ENCODE results near the gene CPOX.

CPOX gene

DNA sequence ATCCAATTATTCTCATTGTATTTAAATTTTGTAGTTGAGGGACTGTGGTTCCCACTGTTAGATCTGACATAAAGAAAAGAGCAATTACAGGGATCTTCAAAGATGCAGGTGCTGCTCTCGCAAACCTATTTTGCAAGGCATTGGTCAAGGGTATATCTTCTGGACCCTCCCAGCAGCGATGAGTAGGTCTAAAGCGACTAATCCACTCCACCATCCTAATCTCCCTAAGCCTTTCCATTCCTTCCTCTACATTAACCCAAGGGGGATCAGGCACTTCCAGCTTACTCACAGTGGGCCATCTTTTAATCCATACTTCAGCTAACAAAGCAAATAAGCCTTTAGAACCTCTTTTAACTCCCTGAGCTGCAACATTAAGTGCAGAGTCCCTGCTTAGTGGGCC is 37.0 kb upstream of the CPOX start:
- no peaks in the 10 kb centered on the region for H3K36me3 ChIP-seq (ENCODE audit: control insufficient read depth in 2 of 2, insufficient read depth in 1 of 2, low read length in 2 of 2)
- TF ChIP-seq, protein P1, sequence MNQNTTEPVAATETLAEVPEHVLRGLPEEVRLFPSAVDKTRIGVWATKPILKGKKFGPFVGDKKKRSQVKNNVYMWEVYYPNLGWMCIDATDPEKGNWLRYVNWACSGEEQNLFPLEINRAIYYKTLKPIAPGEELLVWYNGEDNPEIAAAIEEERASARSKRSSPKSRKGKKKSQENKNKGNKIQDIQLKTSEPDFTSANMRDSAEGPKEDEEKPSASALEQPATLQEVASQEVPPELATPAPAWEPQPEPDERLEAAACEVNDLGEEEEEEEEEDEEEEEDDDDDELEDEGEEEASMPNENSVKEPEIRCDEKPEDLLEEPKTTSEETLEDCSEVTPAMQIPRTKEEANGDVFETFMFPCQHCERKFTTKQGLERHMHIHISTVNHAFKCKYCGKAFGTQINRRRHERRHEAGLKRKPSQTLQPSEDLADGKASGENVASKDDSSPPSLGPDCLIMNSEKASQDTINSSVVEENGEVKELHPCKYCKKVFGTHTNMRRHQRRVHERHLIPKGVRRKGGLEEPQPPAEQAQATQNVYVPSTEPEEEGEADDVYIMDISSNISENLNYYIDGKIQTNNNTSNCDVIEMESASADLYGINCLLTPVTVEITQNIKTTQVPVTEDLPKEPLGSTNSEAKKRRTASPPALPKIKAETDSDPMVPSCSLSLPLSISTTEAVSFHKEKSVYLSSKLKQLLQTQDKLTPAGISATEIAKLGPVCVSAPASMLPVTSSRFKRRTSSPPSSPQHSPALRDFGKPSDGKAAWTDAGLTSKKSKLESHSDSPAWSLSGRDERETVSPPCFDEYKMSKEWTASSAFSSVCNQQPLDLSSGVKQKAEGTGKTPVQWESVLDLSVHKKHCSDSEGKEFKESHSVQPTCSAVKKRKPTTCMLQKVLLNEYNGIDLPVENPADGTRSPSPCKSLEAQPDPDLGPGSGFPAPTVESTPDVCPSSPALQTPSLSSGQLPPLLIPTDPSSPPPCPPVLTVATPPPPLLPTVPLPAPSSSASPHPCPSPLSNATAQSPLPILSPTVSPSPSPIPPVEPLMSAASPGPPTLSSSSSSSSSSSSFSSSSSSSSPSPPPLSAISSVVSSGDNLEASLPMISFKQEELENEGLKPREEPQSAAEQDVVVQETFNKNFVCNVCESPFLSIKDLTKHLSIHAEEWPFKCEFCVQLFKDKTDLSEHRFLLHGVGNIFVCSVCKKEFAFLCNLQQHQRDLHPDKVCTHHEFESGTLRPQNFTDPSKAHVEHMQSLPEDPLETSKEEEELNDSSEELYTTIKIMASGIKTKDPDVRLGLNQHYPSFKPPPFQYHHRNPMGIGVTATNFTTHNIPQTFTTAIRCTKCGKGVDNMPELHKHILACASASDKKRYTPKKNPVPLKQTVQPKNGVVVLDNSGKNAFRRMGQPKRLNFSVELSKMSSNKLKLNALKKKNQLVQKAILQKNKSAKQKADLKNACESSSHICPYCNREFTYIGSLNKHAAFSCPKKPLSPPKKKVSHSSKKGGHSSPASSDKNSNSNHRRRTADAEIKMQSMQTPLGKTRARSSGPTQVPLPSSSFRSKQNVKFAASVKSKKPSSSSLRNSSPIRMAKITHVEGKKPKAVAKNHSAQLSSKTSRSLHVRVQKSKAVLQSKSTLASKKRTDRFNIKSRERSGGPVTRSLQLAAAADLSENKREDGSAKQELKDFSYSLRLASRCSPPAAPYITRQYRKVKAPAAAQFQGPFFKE (tag by site-specific recombination; IDR thresholded peaks at IDR 0.05; ENCODE audit: borderline replicate concordance) = no peak
- TF ChIP-seq, protein P2, sequence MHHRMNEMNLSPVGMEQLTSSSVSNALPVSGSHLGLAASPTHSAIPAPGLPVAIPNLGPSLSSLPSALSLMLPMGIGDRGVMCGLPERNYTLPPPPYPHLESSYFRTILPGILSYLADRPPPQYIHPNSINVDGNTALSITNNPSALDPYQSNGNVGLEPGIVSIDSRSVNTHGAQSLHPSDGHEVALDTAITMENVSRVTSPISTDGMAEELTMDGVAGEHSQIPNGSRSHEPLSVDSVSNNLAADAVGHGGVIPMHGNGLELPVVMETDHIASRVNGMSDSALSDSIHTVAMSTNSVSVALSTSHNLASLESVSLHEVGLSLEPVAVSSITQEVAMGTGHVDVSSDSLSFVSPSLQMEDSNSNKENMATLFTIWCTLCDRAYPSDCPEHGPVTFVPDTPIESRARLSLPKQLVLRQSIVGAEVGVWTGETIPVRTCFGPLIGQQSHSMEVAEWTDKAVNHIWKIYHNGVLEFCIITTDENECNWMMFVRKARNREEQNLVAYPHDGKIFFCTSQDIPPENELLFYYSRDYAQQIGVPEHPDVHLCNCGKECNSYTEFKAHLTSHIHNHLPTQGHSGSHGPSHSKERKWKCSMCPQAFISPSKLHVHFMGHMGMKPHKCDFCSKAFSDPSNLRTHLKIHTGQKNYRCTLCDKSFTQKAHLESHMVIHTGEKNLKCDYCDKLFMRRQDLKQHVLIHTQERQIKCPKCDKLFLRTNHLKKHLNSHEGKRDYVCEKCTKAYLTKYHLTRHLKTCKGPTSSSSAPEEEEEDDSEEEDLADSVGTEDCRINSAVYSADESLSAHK (tag by site-specific recombination; IDR thresholded peaks at IDR 0.05) = no peak
- no peak for TF ChIP-seq ZNF768 (tag by site-specific recombination; IDR thresholded peaks at IDR 0.05)
- no peak for TF ChIP-seq ZNF10 (tag by site-specific recombination; IDR thresholded peaks at IDR 0.05)
- TF ChIP-seq ZNF121 (tag by site-specific recombination; IDR thresholded peaks at IDR 0.05) = no peak
- no peak for TF ChIP-seq ZSCAN16 (tag by site-specific recombination; IDR thresholded peaks at IDR 0.05)
- no peak for TF ChIP-seq ZBTB17 (tag by site-specific recombination; IDR thresholded peaks at IDR 0.05)
- TF ChIP-seq ZNF677 (tag by site-specific recombination; IDR thresholded peaks at IDR 0.05) = no peak
- no peak for TF ChIP-seq ZNF791 (tag by site-specific recombination; IDR thresholded peaks at IDR 0.05)
- TF ChIP-seq MYNN (tag by site-specific recombination; IDR thresholded peaks at IDR 0.05; ENCODE audit: borderline replicate concordance) = no peak
- CTCF ChIA-PET = interaction anchor here (0.7 kb wide), 1 partner anchor 364 kb away, joined by 3 read pairs; no protein-coding TSS in a partner anchor
- H3K9me3 ChIP-seq (ENCODE audit: control insufficient read depth, insufficient read depth, low read depth, low read length) = no peaks in the 10 kb centered on the region
- H3K27ac ChIP-seq (ENCODE audit: extremely low read depth, low read depth, low read length) = no peak overlapping the region
- no peak overlapping the region for H3K4me3 ChIP-seq (ENCODE audit: low read depth, low read length)
- H3K4me1 ChIP-seq (ENCODE audit: control insufficient read depth, insufficient read depth, low read length) = no peaks in the 10 kb centered on the region
- POLR2A ChIA-PET = no interaction called here

DNA sequence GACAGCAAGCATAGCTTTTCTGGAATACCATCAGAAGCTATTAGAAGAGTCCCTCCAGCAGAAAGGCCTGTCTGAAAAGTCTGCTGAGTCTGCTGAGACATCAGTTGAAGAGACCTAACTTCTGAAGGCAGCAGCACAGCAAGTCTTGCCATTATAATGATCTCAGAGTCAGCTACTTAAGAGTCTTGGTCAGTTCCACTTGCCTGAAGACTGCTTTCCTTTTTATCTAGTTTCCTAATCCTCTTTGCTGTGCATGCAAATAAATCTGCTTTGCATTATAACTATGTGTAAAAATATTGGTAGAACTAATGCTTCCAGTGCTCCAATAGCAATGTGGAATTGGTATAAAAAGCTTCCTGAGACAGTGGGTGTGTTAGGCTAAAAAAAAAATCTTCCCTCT is 34.9 kb upstream of the CPOX start:
- CTCF ChIA-PET = no interaction called here
- no peak for TF ChIP-seq ZNF174 (tag by site-specific recombination; IDR thresholded peaks at IDR 0.05)
- Histone ChIP-seq H3K36me3 (ENCODE audit: control insufficient read depth in 2 of 2, insufficient read depth in 1 of 2, low read length in 2 of 2) (no peaks in the 10 kb centered on the region), H3K4me1 (ENCODE audit: control insufficient read depth, insufficient read depth, low read length) (no peaks in the 10 kb centered on the region), H3K9me3 (ENCODE audit: control insufficient read depth, insufficient read depth, low read depth, low read length) (no peaks in the 10 kb centered on the region), H3K4me3 (ENCODE audit: low read depth, low read length) (no peak overlapping the region), H3K27ac (ENCODE audit: extremely low read depth, low read depth, low read length) (no peak overlapping the region)
- POLR2A ChIA-PET = no interaction called here

DNA sequence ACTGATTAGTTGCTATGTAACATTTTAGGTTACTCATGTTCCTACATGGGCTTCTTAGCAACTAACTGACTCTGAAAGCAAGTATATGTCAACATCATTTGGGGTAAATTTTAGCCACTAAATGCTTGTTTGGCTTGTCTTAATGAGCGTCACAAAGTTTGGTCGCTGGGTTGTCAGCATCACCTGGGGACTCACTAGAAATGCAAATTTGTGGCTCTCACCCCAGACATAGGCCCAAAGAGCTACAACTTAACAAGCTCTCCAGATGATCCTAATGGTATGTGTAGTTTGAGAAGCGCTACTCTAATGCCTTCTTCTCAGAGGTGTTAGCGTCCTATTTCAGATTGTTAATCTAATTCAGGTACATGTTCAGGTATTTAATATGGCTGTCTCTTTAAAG is 32.7 kb upstream of the CPOX start:
- ChIA-PET POLR2A (no interaction called here), CTCF (no interaction called here)
- Histone ChIP-seq H3K4me1 (ENCODE audit: control insufficient read depth, insufficient read depth, low read length) (no peaks in the 10 kb centered on the region), H3K36me3 (ENCODE audit: control insufficient read depth in 2 of 2, insufficient read depth in 1 of 2, low read length in 2 of 2) (no peaks in the 10 kb centered on the region), H3K9me3 (ENCODE audit: control insufficient read depth, insufficient read depth, low read depth, low read length) (no peaks in the 10 kb centered on the region), H3K27ac (ENCODE audit: extremely low read depth, low read depth, low read length) (no peak overlapping the region), H3K4me3 (ENCODE audit: low read depth, low read length) (no peak overlapping the region)
- TF ChIP-seq ZIC2 (tag by site-specific recombination; IDR thresholded peaks at IDR 0.05) (no peak), ZNF837 (tag by site-specific recombination; IDR thresholded peaks at IDR 0.05) (no peak), ZNF549 (tag by site-specific recombination; IDR thresholded peaks at IDR 0.05) (no peak), ZBTB21 (tag by site-specific recombination; IDR thresholded peaks at IDR 0.05) (no peak), ZBTB48 (tag by site-specific recombination; IDR thresholded peaks at IDR 0.05) (no peak), ZNF585B (tag by site-specific recombination; IDR thresholded peaks at IDR 0.05) (no peak)
- TF ChIP-seq, protein P3, sequence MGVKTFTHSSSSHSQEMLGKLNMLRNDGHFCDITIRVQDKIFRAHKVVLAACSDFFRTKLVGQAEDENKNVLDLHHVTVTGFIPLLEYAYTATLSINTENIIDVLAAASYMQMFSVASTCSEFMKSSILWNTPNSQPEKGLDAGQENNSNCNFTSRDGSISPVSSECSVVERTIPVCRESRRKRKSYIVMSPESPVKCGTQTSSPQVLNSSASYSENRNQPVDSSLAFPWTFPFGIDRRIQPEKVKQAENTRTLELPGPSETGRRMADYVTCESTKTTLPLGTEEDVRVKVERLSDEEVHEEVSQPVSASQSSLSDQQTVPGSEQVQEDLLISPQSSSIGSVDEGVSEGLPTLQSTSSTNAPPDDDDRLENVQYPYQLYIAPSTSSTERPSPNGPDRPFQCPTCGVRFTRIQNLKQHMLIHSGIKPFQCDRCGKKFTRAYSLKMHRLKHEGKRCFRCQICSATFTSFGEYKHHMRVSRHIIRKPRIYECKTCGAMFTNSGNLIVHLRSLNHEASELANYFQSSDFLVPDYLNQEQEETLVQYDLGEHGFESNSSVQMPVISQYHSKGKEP (tag by site-specific recombination; IDR thresholded peaks at IDR 0.05) = no peak
- TF ChIP-seq, protein P4, sequence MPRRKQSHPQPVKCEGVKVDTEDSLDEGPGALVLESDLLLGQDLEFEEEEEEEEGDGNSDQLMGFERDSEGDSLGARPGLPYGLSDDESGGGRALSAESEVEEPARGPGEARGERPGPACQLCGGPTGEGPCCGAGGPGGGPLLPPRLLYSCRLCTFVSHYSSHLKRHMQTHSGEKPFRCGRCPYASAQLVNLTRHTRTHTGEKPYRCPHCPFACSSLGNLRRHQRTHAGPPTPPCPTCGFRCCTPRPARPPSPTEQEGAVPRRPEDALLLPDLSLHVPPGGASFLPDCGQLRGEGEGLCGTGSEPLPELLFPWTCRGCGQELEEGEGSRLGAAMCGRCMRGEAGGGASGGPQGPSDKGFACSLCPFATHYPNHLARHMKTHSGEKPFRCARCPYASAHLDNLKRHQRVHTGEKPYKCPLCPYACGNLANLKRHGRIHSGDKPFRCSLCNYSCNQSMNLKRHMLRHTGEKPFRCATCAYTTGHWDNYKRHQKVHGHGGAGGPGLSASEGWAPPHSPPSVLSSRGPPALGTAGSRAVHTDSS (tag by site-specific recombination; IDR thresholded peaks at IDR 0.05) = no peak
- TF ChIP-seq, protein P5, sequence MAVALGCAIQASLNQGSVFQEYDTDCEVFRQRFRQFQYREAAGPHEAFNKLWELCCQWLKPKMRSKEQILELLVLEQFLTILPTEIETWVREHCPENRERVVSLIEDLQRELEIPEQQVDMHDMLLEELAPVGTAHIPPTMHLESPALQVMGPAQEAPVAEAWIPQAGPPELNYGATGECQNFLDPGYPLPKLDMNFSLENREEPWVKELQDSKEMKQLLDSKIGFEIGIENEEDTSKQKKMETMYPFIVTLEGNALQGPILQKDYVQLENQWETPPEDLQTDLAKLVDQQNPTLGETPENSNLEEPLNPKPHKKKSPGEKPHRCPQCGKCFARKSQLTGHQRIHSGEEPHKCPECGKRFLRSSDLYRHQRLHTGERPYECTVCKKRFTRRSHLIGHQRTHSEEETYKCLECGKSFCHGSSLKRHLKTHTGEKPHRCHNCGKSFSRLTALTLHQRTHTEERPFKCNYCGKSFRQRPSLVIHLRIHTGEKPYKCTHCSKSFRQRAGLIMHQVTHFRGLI (tag by site-specific recombination; IDR thresholded peaks at IDR 0.05) = no peak

Measured in HEK293 (cell line).